Chondrocyte (in vitro differentiated cells): ENCODE data around the gene INTS11. TPM values are rescaled to one million over a fixed set of nuclear protein-coding genes. Genes with fewer than 3 reads are reported as not detected.

Experiments used
- DNase-seq: peaks from one replicate; pipeline ENCODE4 v3.0.0; 2021; ENCODE audit warnings: mixed read lengths, low spot score
- H3K27ac Mint-ChIP-seq: one replicate; pipeline ENCODE4 v1.8.0; 2021; ENCODE audit warnings: mild to moderate bottlenecking, moderate library complexity, mixed read lengths; ENCODE audit not compliant: unreplicated experiment
- H3K27me3 Mint-ChIP-seq: 2 replicates; pipeline ENCODE4 v1.8.0; 2021; ENCODE audit warnings: low read depth, mixed read lengths
- H3K36me3 Mint-ChIP-seq: 2 replicates; pipeline ENCODE4 v1.8.0; 2021; ENCODE audit warnings: low read depth, mixed read lengths
- H3K4me1 Mint-ChIP-seq: 2 replicates; pipeline ENCODE4 v1.8.0; 2021; ENCODE audit warnings: low read depth, mild to moderate bottlenecking, mixed read lengths
- H3K4me3 Mint-ChIP-seq: one replicate; pipeline ENCODE4 v1.8.0; 2021; ENCODE audit warnings: mild to moderate bottlenecking, moderate library complexity, mixed read lengths; ENCODE audit not compliant: unreplicated experiment
- H3K9me3 Mint-ChIP-seq: 2 replicates; pipeline ENCODE4 v1.8.0; 2021; ENCODE audit warnings: low read depth, mixed read lengths
- total RNA-seq: library from RNA; stranded (reverse); gene quantifications from 3 replicates; pipeline ENCODE4 v1.2.1, GENCODE V29; 2021
- TF ChIP-seq, protein P1 (sequence below): fragments of 200-600 bp; sonication (generic); IDR thresholded peaks from 2 replicates; pipeline ENCODE4 v1.5.0; 2021; ENCODE audit warnings: antibody characterized with exemption, mild to moderate bottlenecking, moderate library complexity

INTS11 gene
- total RNA-seq, 1 donor from 2014 or later = 73.8 TPM

DNA sequence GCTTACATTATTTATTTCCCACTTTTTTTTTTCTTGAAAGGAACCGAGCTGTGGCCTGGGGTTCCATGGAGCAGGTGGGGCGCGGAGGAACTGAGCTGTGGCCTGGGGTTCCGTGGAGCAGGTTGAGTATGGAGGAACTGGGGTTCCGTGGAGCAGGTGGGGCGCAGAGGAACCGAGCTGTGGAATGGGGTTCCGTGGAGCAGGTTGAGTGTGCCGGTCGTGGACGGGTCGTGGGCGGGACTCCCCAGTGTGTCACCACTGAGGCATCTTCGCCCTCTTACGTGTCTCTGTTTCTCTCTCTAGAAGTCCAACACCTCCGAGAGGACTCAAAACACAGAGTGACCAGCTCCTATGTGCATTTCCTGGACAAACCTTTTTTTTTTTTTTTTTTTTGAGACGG, 45.4 kb downstream of the INTS11 start:
- H3K36me3 Mint-ChIP-seq = no peaks in the 10 kb centered on the region
- H3K4me1 Mint-ChIP-seq = peaks cover 8% of the 10 kb centered on the region
- no peak overlapping the region for H3K27ac Mint-ChIP-seq
- no peak overlapping the region for H3K4me3 Mint-ChIP-seq
- no peak for DNase-seq
- H3K27me3 Mint-ChIP-seq = no peaks in the 10 kb centered on the region
- no peaks in the 10 kb centered on the region for H3K9me3 Mint-ChIP-seq
- TF ChIP-seq, protein P1, sequence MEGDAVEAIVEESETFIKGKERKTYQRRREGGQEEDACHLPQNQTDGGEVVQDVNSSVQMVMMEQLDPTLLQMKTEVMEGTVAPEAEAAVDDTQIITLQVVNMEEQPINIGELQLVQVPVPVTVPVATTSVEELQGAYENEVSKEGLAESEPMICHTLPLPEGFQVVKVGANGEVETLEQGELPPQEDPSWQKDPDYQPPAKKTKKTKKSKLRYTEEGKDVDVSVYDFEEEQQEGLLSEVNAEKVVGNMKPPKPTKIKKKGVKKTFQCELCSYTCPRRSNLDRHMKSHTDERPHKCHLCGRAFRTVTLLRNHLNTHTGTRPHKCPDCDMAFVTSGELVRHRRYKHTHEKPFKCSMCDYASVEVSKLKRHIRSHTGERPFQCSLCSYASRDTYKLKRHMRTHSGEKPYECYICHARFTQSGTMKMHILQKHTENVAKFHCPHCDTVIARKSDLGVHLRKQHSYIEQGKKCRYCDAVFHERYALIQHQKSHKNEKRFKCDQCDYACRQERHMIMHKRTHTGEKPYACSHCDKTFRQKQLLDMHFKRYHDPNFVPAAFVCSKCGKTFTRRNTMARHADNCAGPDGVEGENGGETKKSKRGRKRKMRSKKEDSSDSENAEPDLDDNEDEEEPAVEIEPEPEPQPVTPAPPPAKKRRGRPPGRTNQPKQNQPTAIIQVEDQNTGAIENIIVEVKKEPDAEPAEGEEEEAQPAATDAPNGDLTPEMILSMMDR = no peak

DNA sequence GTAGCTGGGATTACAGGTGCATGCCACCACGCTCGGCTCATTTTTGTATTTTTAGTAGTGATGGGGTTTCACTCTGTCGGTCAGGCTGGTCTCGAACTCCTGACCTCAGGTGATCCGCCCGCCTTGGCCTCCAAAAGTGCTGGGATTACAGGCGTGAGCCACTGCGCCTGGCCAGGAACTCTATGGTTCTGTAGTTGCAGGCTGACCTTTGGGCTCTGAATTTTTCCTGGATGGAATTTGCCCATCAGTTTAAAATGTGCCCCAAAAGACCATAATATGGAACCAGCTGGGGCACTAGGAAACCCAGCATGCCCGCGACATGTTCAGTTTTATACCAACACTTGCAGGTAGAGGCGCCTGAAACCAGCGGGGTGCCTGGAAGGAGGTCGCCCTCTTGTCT, 45.8 kb downstream of the INTS11 start:
- H3K27me3 Mint-ChIP-seq = no peaks in the 10 kb centered on the region
- no peak overlapping the region for H3K27ac Mint-ChIP-seq
- peaks cover 8% of the 10 kb centered on the region for H3K4me1 Mint-ChIP-seq
- no peaks in the 10 kb centered on the region for H3K36me3 Mint-ChIP-seq
- DNase-seq = no peak
- no peak overlapping the region for H3K4me3 Mint-ChIP-seq
- no peaks in the 10 kb centered on the region for H3K9me3 Mint-ChIP-seq
- TF ChIP-seq, protein P1 = no peak

DNA sequence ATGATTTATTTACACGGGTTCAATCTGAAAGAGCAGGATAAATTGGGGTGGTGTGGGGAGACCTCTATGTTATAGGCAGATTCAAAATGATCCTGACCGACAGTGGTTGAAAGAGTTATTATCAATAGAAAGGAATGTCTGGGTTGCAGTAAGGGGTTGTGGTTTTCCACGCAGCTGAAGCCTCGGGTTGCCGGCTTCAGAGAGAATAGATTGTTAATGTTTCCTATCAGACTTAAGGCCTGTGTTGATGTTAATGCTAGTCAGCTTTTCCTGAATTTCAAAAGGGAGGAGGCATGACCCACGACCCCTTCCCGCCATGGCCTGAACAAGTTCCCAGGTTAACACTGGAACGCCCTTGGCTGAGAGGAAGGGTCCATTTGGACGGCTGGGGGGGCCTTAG, 48.6 kb downstream of the INTS11 start:
- Mint-ChIP-seq H3K36me3 (no peaks in the 10 kb centered on the region), H3K27ac (peak overlapping the region; percentile 58), H3K9me3 (no peaks in the 10 kb centered on the region), H3K4me3 (peak overlapping the region; percentile 22), H3K27me3 (no peaks in the 10 kb centered on the region), H3K4me1 (peaks cover 29% of the 10 kb centered on the region)
- TF ChIP-seq, protein P1 = no peak
- DNase-seq = no peak

DNA sequence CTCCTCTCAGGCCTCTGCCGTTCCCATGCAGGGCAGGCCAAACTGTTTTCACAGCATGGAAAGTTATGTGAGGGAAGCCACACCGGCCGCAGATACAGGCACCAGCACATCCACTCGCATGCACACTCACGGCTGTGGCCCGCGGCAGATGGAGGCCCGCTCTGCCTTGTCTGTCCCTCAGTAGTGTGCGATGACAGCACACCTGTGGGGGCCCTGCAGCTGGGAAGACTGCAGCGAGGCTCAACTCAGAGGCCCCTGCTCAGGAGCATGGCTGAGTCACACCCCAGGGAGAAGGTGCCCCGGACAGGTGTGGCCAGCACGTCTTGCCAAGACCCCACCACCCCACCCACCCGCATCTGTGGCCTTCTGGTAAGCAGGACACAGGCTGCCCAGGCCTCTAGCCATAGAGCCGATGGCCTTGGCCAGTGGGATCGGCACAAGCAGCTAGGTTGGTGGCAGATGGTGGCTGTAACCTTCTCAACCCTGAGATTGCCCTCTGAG, 49.5 kb downstream of the INTS11 start:
- Mint-ChIP-seq H3K4me3 (peak overlapping the region; percentile 67), H3K9me3 (no peaks in the 10 kb centered on the region), H3K27ac (no peak overlapping the region), H3K4me1 (peaks cover 38% of the 10 kb centered on the region), H3K27me3 (no peaks in the 10 kb centered on the region), H3K36me3 (no peaks in the 10 kb centered on the region)
- no peak for DNase-seq
- TF ChIP-seq, protein P1 = no peak

DNA sequence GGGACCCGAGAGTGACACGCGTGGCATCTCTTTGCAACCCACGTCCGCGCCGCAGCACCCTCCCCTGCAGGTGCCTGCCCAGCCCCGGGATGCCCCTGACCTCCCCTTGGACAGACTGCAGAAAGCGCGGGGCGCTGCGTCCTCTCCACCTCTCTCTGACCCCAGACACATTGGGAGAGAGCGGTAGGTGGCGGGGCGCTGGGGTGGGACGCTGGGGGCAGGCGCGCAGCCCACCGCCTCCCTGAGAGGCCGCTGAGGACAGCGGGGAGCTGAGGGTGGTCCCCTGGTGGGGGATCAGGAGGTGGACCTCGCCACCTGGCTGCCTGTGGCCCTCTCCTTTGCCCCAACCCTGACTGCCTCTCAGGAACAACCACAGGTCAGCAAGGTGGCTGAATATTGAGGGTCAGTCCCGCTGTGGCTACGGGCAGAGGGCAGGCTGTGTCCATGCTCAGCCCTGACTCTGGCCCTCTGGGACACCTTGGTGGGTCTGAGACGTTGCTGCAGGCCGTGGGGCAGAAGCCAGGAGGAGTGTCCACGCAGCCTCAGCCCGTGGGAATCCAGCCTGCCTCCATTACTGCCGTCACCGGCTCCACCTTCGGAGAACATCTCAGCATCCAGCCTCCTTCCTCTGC, 50.0 kb downstream of the INTS11 start:
- Mint-ChIP-seq H3K9me3 (no peaks in the 10 kb centered on the region), H3K36me3 (no peaks in the 10 kb centered on the region), H3K4me3 (peak overlapping the region; percentile 67), H3K27ac (no peak overlapping the region), H3K27me3 (no peaks in the 10 kb centered on the region), H3K4me1 (peaks cover 41% of the 10 kb centered on the region)
- DNase-seq = no peak
- TF ChIP-seq, protein P1 = no peak
